ENCODE measurements around the gene RAE1.
"Not testable (repeated sequence)": the region's sequence is repeated elsewhere in the genome, so short reads cannot be mapped to it uniquely, and the experiment has no call there.

The RAE1 gene

GRCh38 chr20:57412347-57413029 is 61.4 kb downstream of the RAE1 start:
- no peak for DNase-seq (ENCODE audit: low read depth in 3 of 3, low spot score in 1 of 3)

GRCh38 chr20:57413986-57414385 is 62.9 kb downstream of the RAE1 start:
- DNase-seq (ENCODE audit: low read depth in 3 of 3, low spot score in 1 of 3), result no peak

GRCh38 chr20:57414867-57415592 is 64.0 kb downstream of the RAE1 start:
- no peak for DNase-seq (ENCODE audit: low read depth in 3 of 3, low spot score in 1 of 3)

- no peak for DNase-seq (ENCODE audit: low read depth in 3 of 3, low spot score in 1 of 3)
Observed at GRCh38 chr20:57415771-57416170, 64.7 kb downstream of the RAE1 start.

GRCh38 chr20:57416296-57417022 is 65.4 kb downstream of the RAE1 start:
- DNase-seq (ENCODE audit: low read depth in 3 of 3, low spot score in 1 of 3), result no peak

- no peak for DNase-seq (ENCODE audit: low read depth in 3 of 3, low spot score in 1 of 3)
Observed at GRCh38 chr20:57417051-57417689, 66.1 kb downstream of the RAE1 start.

GRCh38 chr20:57417830-57418780 is 67.0 kb downstream of the RAE1 start:
- DNase-seq (ENCODE audit: low read depth in 3 of 3, low spot score in 1 of 3), result no peak

GRCh38 chr20:57419479-57419878 is 68.4 kb downstream of the RAE1 start:
- not testable (repeated sequence) for DNase-seq (ENCODE audit: low read depth in 3 of 3, low spot score in 1 of 3)

- DNase-seq (ENCODE audit: low read depth in 3 of 3, low spot score in 1 of 3), result no peak
Observed at GRCh38 chr20:57420571-57421252, 69.7 kb downstream of the RAE1 start.

- no peak for DNase-seq (ENCODE audit: low read depth in 3 of 3, low spot score in 1 of 3)
Observed at GRCh38 chr20:57421253-57422220, 70.5 kb downstream of the RAE1 start.

GRCh38 chr20:57422254-57422653 is 71.2 kb downstream of the RAE1 start:
- DNase-seq (ENCODE audit: low read depth in 3 of 3, low spot score in 1 of 3), result no peak

- no peak for DNase-seq (ENCODE audit: low read depth in 3 of 3, low spot score in 1 of 3)
Observed at GRCh38 chr20:57425150-57426013, 74.3 kb downstream of the RAE1 start.

- DNase-seq (ENCODE audit: low read depth in 3 of 3, low spot score in 1 of 3), result no peak
Observed at GRCh38 chr20:57426271-57426689, 75.2 kb downstream of the RAE1 start.

- no peak for DNase-seq (ENCODE audit: low read depth in 3 of 3, low spot score in 1 of 3)
Observed at GRCh38 chr20:57426831-57427230, 75.8 kb downstream of the RAE1 start.

- DNase-seq (ENCODE audit: low read depth in 3 of 3, low spot score in 1 of 3), result no peak
Observed at GRCh38 chr20:57428324-57429158, 77.5 kb downstream of the RAE1 start.

All from stimulated activated CD4-positive, alpha-beta T cell treated with anti-CD3 and anti-CD28 coated beads, TNF-alpha, amount 100 ng/mL, for 1 hour (primary cell).